Bone marrow (tissue), 2 donors: ENCODE measurements around the gene FBXO15.

ENCODE experiments used
- DNase-seq, 2 donors: peaks; one replicate each; lab custom pipeline; 2025; lab: John Stamatoyannopoulos, UW

Gene FBXO15

GRCh38 chr18:74110976-74111375 lies 36.7 kb downstream of the FBXO15 start:
- DNase-seq = no peak

GRCh38 chr18:74110149-74110548 lies 37.5 kb downstream of the FBXO15 start:
- no peak for DNase-seq

- DNase-seq = no peak
Measured at GRCh38 chr18:74108460-74108859, 39.2 kb downstream of the FBXO15 start.

- no peak for DNase-seq
Measured at GRCh38 chr18:74097803-74098202, 49.8 kb downstream of the FBXO15 start.

- no peak for DNase-seq
Measured at GRCh38 chr18:74092922-74093321, 54.7 kb downstream of the FBXO15 start.

GRCh38 chr18:74084184-74084855 lies 63.3 kb downstream of the FBXO15 start:
- DNase-seq = no peak

GRCh38 chr18:74083557-74083952 lies 64.1 kb downstream of the FBXO15 start:
- no peak for DNase-seq

GRCh38 chr18:74082742-74083556 lies 64.7 kb downstream of the FBXO15 start:
- DNase-seq = no peak

- DNase-seq = peak in 1 of 2 donors; percentile 55
Measured at GRCh38 chr18:74081966-74082741, 65.5 kb downstream of the FBXO15 start.

GRCh38 chr18:74078257-74078656 lies 69.4 kb downstream of the FBXO15 start:
- no peak for DNase-seq

GRCh38 chr18:74074668-74075564 lies 72.7 kb downstream of the FBXO15 start:
- no peak for DNase-seq

- DNase-seq = no peak
Measured at GRCh38 chr18:74073957-74074667, 73.5 kb downstream of the FBXO15 start.

GRCh38 chr18:74069178-74070050 lies 78.2 kb downstream of the FBXO15 start:
- DNase-seq = no peak

- DNase-seq = no peak
Measured at GRCh38 chr18:74068296-74068695, 79.3 kb downstream of the FBXO15 start.

- DNase-seq = no peak
Measured at GRCh38 chr18:74066018-74066417, 81.6 kb downstream of the FBXO15 start.

- no peak for DNase-seq
Measured at GRCh38 chr18:74065366-74065765, 82.3 kb downstream of the FBXO15 start.

- no peak for DNase-seq
Measured at GRCh38 chr18:74064510-74064909, 83.1 kb downstream of the FBXO15 start.

GRCh38 chr18:74063557-74063956 lies 84.1 kb downstream of the FBXO15 start:
- no peak for DNase-seq

GRCh38 chr18:74063023-74063422 lies 84.6 kb downstream of the FBXO15 start:
- DNase-seq = no peak

GRCh38 chr18:74062037-74062436 lies 85.6 kb downstream of the FBXO15 start:
- no peak for DNase-seq
